Measurements from ENCODE around the gene OSBPL3. TPM values are rescaled to one million over a fixed set of nuclear protein-coding genes. Genes with fewer than 3 reads are reported as not detected.

OSBPL3 gene, protein sequence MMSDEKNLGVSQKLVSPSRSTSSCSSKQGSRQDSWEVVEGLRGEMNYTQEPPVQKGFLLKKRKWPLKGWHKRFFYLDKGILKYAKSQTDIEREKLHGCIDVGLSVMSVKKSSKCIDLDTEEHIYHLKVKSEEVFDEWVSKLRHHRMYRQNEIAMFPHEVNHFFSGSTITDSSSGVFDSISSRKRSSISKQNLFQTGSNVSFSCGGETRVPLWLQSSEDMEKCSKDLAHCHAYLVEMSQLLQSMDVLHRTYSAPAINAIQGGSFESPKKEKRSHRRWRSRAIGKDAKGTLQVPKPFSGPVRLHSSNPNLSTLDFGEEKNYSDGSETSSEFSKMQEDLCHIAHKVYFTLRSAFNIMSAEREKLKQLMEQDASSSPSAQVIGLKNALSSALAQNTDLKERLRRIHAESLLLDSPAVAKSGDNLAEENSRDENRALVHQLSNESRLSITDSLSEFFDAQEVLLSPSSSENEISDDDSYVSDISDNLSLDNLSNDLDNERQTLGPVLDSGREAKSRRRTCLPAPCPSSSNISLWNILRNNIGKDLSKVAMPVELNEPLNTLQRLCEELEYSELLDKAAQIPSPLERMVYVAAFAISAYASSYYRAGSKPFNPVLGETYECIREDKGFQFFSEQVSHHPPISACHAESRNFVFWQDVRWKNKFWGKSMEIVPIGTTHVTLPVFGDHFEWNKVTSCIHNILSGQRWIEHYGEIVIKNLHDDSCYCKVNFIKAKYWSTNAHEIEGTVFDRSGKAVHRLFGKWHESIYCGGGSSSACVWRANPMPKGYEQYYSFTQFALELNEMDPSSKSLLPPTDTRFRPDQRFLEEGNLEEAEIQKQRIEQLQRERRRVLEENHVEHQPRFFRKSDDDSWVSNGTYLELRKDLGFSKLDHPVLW
- 36.8 TPM for total RNA-seq (2021; ENCODE audit: unreplicated experiment)
- polyA plus RNA-seq (2012), result 13.2 and 16.1 TPM in 2 replicates
- percentile 87 among the genes with signal in this experiment for Bru-seq, nascent RNA
- BruChase-seq, experiment 1, labeled RNA remaining after a 6-hour chase, result percentile 80 among the genes with signal in this experiment
- percentile 81 among the genes with signal in this experiment for BruChase-seq, experiment 2, labeled RNA remaining after a 2-hour chase
- long read RNA-seq, full-length matches to known transcripts, result 7 of 59 reads
- long read RNA-seq, partial matches to known transcripts, result 10 of 59 reads
- long read RNA-seq, other reads (novel, unspliced or antisense), result 42 of 59 reads

DNA sequence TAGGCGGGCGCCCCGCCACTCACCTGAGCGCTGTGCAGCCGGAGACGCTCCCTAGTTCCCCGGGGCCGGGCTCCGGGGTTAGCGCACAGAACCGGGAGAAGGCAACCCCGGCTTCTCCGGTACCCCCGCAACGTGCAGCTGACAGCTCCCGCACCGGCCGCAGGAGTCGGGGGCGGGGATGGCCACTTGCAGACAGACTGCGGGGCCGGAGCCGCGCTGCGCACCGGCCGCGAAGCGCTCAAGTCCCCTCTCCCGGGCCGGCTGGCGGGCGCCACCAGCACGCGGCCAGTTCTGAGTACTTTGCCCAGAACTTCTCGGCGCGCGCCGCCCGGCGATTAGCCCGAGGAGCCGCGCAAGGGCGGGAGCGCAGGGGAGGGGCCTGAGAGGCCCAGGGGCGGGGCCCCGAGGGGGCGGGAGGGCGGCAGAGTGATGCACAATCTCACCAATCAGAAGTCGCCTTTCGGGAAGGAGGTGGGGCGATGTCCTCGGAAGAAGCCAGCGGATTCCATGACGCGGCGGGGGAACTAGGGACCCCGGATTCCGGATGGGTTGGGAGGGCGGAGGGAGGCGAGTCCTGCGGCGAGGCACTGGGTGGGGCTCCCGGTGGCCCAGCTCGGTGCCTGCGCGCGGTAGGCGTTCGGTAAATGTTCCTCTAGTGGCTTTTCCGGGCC lies at the start of gene OSBPL3:
TSS of gene OSBPL3 (minus strand) at position 316 of the 671 bp plus-strand sequence. CDS start 87,706 bp downstream, outside the sequence.
- peak; percentile 24 for TF ChIP-seq POLR2A (IDR thresholded peaks at IDR 0.05; ENCODE audit: borderline replicate concordance, extremely low read depth, insufficient read depth, insufficient read length)
- TF ChIP-seq ZFX (IDR thresholded peaks at IDR 0.05), result peak; percentile 55; the same call in 1 of the 2 replicates
- TF ChIP-seq SP1 (IDR thresholded peaks at IDR 0.05; ENCODE audit: low read depth), result peak; percentile 89
- no peak for TF ChIP-seq CEBPB (IDR thresholded peaks at IDR 0.05; ENCODE audit: low read depth)
- no peak for TF ChIP-seq EGR1 (IDR thresholded peaks at IDR 0.05; ENCODE audit: low read depth)
- TF ChIP-seq POLR2AphosphoS5 (IDR thresholded peaks at IDR 0.05; ENCODE audit: low read depth, low read length), result peak; percentile 66
- peak; percentile 58; the same call in 1 of the 2 replicates for TF ChIP-seq SIN3A (IDR thresholded peaks at IDR 0.05; ENCODE audit: low read depth)
- TF ChIP-seq, protein P1, sequence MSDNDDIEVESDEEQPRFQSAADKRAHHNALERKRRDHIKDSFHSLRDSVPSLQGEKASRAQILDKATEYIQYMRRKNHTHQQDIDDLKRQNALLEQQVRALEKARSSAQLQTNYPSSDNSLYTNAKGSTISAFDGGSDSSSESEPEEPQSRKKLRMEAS (IDR thresholded peaks at IDR 0.05), result peak; percentile 54
- TF ChIP-seq JUND (IDR thresholded peaks at IDR 0.05), result no peak
- peak; percentile 65; the same call in 1 of the 2 replicates for TF ChIP-seq CBX3 (IDR thresholded peaks at IDR 0.05; ENCODE audit: low read depth)
- TF ChIP-seq RAD21 (IDR thresholded peaks at IDR 0.05; ENCODE audit: low read depth), result peak; percentile 35
- no TSS peak for BruUV-seq (replicated peaks)

More for the DNA sequence above, at the start of gene OSBPL3:
- CTCF ChIA-PET, result interaction anchor here (0.7 to 4.2 kb wide), 11 partner anchors 8 to 168 kb away, joined by 3 to 23 read pairs (median 9); no protein-coding TSS in a partner anchor
- POLR2A ChIA-PET, result interaction anchor here (1.6 to 2.7 kb wide), 2 partner anchors 72 to 159 kb away, joined by 4 to 9 read pairs; no protein-coding TSS in a partner anchor
- intact Hi-C loops (cut with micrococcal nuclease), result loop anchor here (1.0 to 5.0 kb wide), 4 partner anchors 87 to 882 kb away; no protein-coding TSS in a partner anchor
- RAD21 ChIA-PET (ENCODE audit: low non-redundant PET in 1 of 2, low total read pairs in 2 of 2, uncharacterized antibody in 2 of 2, unreplicated experiment in 2 of 2), result interaction anchor here in 1 of 2 experiments (1.1 kb wide), 1 partner anchor 86 kb away, joined by 3 read pairs; no protein-coding TSS in a partner anchor
- Histone ChIP-seq H3K79me2 (ENCODE audit: insufficient read depth, low read length) (peaks cover 48% of the 10 kb centered on the region), H2AFZ (ENCODE audit: low read depth, low read length, poor library complexity, severe bottlenecking) (no peak within 1 kb of the TSS), H3K4me1 (ENCODE audit: control insufficient read depth in 1 of 2, insufficient read depth in 2 of 2, low read length in 2 of 2) (peaks cover 14 to 51% of the 10 kb centered on the region in 2 experiments), H3K36me3 (ENCODE audit: control insufficient read depth in 1 of 2, insufficient read depth in 2 of 2, low read length in 2 of 2) (no peaks in the 10 kb centered on the region), H3K9me3 (ENCODE audit: control insufficient read depth in 1 of 2, insufficient read depth in 1 of 2, low read depth in 1 of 2, low read length in 2 of 2) (no peaks in the 10 kb centered on the region), H3K4me3 (replicated peaks in 1 of 2; ENCODE audit: low read depth in 1 of 2, low read length in 2 of 2) (peak within 1 kb of the TSS; percentile 55 to 66), H3K9me2 (ENCODE audit: insufficient read depth) (no peaks in the 10 kb centered on the region), H3K27me3 (ENCODE audit: insufficient read depth, low read length) (no peaks in the 10 kb centered on the region), H3K4me2 (ENCODE audit: low read length) (peak within 1 kb of the TSS; percentile 92), H4K20me1 (ENCODE audit: insufficient read depth) (no peaks in the 10 kb centered on the region; the same call in 1 of the 2 replicates), H3K27ac (ENCODE audit: low read depth, low read length) (peak within 1 kb of the TSS; percentile 89), H3K9ac (ENCODE audit: low read length) (peak within 1 kb of the TSS; percentile 87)
- DNase-seq (ENCODE audit: low read depth, low spot score) (peak; percentile 92), ATAC-seq (peak; percentile 80)

Data from HCT116 (cell line).